PFSK-1 (cell line): ENCODE results near the gene CD320.

Experiments used
- FOXP2 ChIP-seq: optimal IDR thresholded peaks from 2 replicates; pipeline ENCODE3; 2011; ENCODE audit warnings: borderline replicate concordance, control low read depth, inconsistent platforms; ENCODE audit not compliant: insufficient read depth; ENCODE audit errors: extremely low read length, extremely low read depth
- POLR2AphosphoS5 ChIP-seq: IDR thresholded peaks from 2 replicates; pipeline ENCODE4 v1.6.1; 2012; ENCODE audit warnings: low read depth, mild to moderate bottlenecking, control low read depth, low read length, moderate library complexity
- REST ChIP-seq, 2 experiments: IDR thresholded peaks; 2 replicates each; pipeline versions ENCODE4 v1.6.1 to v1.8.0; 2011 to 2012; ENCODE audit warnings: low read depth in 2 of 2, low read length in 2 of 2, control low read depth in 1 of 2, inconsistent platforms in 1 of 2, mild to moderate bottlenecking in 1 of 2, moderate library complexity in 1 of 2; ENCODE audit not compliant: insufficient read depth in 1 of 2
- SIN3A ChIP-seq: IDR thresholded peaks from 2 replicates; pipeline ENCODE4 v1.6.1; 2012; ENCODE audit warnings: mild to moderate bottlenecking, low read length, moderate library complexity, borderline replicate concordance; ENCODE audit not compliant: insufficient read depth
- TAF1 ChIP-seq: IDR thresholded peaks from 2 replicates; pipeline ENCODE4 v1.6.1; 2012; ENCODE audit warnings: low read length, control low read depth, borderline replicate concordance; ENCODE audit not compliant: insufficient read depth

Gene CD320

DNA sequence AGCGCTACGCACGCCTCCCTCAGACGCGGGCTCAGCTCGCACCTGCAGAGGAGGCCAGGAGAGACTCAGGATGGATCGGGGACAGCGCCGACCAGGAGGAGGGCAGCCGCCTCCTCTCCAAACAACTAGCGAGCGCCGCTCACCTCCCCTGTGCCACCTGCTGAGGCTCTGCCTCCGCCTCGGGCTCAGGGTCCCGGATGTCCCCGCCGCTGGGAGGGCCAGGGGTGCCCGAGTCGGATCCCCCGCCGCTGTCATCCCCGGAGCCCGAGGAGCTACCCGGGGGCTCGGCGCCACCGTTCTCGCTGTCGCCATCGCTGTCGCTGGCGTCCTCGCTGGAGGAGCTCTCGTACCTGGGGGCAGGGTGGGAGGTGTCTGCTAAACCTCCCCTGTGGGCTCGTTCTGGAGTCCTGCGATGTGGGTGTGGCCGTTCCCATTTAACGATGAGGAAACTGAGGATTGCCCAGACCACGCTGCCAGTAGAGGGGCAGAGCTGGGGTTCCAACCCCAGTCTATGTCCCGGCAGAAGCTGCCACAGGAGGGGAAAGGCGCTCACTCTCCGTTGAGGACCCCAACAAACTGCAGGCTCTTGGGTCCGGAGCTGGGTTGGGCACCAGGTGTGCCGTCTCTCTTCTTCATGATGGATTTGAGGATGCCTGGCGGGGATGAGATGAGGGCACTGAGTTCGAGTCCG, 25.8 kb upstream of the CD320 start:
- no peak for TF ChIP-seq FOXP2

GRCh38 chr19:8332976-8333766, 25.0 kb upstream of the CD320 start:
- TF ChIP-seq TAF1 = no peak
- no peak for TF ChIP-seq REST (IDR thresholded peaks at IDR 0.05; ENCODE audit: insufficient read depth in 1 of 2, low read depth in 2 of 2, low read length in 2 of 2)
- no peak for TF ChIP-seq FOXP2
- no peak for TF ChIP-seq POLR2AphosphoS5
- no peak for TF ChIP-seq SIN3A

DNA sequence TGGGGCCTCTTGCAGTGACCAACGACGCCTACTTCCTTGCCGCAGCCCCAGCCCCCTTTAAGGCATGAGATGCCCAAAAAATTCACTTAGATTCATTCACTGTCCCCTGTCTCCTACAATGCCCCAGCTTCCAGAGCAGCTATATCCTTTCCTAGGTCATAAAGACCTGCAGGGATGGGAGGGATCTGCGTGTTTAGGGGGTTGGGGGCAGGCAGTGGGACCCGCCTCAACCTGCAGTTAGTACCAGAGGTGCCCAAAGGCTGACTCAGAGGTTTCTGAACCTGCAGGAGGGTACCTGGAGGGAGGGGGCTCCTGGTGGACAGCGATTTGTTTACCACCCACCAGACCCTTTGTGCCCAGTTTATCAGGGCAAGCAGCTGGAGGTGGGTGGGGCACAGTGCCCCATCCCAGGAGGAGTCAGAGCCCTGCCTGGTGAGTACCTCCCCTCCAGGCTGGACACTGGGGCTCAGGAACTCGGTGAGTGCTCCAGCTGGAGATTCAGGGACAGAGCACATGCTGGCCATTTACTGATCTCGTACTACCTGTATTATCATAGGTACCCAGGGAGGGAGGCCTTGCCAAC, 23.2 kb upstream of the CD320 start:
- no peak for TF ChIP-seq TAF1

GRCh38 chr19:8329996-8330395, 21.8 kb upstream of the CD320 start:
- TF ChIP-seq FOXP2 (no peak), TAF1 (no peak)

DNA sequence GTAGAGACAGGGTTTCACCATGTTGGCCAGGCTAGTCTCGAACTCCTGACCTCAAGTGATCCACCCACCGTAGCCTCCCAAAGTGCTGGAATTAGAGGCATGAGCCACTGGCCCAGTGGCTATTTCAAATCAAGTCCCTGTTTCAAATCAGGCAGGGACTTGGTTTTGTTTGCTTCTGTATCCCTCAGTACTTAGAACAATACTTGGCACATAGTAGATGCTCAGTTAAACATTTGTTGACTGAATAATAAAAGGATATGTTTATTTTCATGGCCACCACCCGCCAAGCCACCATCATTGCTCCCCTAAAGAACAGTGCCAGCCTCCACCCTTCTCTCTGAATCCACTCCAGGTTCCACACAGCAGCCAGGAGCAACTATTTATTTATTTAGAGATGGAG, 17.3 kb upstream of the CD320 start:
- TF ChIP-seq POLR2AphosphoS5 = no peak
- TF ChIP-seq REST (IDR thresholded peaks at IDR 0.05; ENCODE audit: insufficient read depth in 1 of 2, low read depth in 2 of 2, low read length in 2 of 2) = no peak
- TF ChIP-seq TAF1 = no peak
- no peak for TF ChIP-seq SIN3A
- no peak for TF ChIP-seq FOXP2

DNA sequence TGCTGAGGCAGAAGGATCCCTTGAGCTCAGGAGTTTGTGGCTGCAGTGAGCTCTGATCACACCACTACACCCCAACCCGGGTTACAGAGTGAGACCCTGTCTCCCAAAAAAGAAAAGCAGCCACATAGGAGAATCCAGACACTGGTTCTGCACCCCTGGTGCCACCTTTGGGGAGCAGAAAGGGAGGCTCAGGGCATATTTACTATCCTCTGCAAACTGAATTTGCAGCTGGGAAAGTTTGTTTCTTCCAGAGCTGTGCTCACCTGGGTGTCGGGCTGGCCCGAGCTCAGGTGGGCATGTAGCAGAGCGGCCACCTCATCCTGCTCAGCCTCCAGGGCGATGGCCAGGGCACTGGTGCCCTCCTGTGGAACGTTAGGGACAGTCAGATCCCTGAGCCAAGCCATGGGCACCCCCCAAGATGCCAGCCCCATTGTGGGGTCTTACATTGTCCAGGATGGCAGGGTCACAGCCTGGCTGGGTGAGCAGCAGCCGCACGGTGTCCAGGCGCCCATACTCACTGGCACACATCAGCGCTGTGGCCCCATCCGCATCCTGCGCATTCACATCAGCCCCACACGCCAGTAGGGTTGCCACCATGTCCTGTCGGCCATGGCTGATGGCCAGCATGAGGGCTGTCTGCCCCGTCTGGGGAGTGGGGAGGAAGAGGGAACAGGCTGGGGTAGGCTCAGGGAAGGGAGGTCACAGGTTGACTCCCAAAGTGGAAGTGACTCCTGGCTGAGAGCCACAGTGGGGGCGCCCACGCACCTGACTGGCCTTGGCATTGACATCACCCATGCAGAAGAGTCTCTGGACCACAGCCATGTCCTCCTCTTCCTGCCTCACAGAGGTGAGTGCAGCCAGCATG, 16.3 kb upstream of the CD320 start:
- TF ChIP-seq POLR2AphosphoS5 (no peak; the same call in none of the 2 replicates), TAF1 (no peak; the same call in 1 of the 2 replicates), REST (IDR thresholded peaks at IDR 0.05; ENCODE audit: insufficient read depth in 1 of 2, low read depth in 2 of 2, low read length in 2 of 2) (no peak), SIN3A (no peak), FOXP2 (no peak)
